Peyer's patch (tissue), 4 donors: ENCODE results near the gene FAM174C.

Source experiments
- CTCF ChIP-seq, 6 experiments: fragments of 450-650 bp in 4 of 6; fragments of 200-600 bp in 2 of 6; sonication (generic) in 1 of 6; IDR thresholded peaks; one replicate each; pipeline ENCODE4 v1.5.1; 2017 to 2019; ENCODE audit warnings: antibody characterized with exemption in 6 of 6, mild to moderate bottlenecking in 3 of 6, moderate library complexity in 1 of 6
- POLR2A ChIP-seq, 2 donors: fragments of 450-650 bp; IDR thresholded peaks; one replicate each; pipeline ENCODE4 v1.5.1; 2017; ENCODE audit warnings: antibody characterized with exemption in 2 of 2, mild to moderate bottlenecking in 2 of 2, moderate library complexity in 2 of 2

- TF ChIP-seq CTCF (IDR thresholded peaks at IDR 0.05) = no peak
- no peak for TF ChIP-seq POLR2A (IDR thresholded peaks at IDR 0.05)
These were observed 42.1 kb upstream of the FAM174C start for GRCh38 chr19:1233115-1233667.
